PFSK-1 (cell line): Measurements from ENCODE around the gene TMEM175.

ENCODE experiments used
- FOXP2 ChIP-seq: optimal IDR thresholded peaks from 2 replicates; pipeline ENCODE3; 2011; ENCODE audit warnings: borderline replicate concordance, control low read depth, inconsistent platforms; ENCODE audit not compliant: insufficient read depth; ENCODE audit errors: extremely low read length, extremely low read depth
- POLR2AphosphoS5 ChIP-seq: IDR thresholded peaks from 2 replicates; pipeline ENCODE4 v1.6.1; 2012; ENCODE audit warnings: low read depth, mild to moderate bottlenecking, control low read depth, low read length, moderate library complexity
- REST ChIP-seq, 2 experiments: IDR thresholded peaks; 2 replicates each; pipeline versions ENCODE4 v1.6.1 to v1.8.0; 2011 to 2012; ENCODE audit warnings: low read depth in 2 of 2, low read length in 2 of 2, control low read depth in 1 of 2, inconsistent platforms in 1 of 2, mild to moderate bottlenecking in 1 of 2, moderate library complexity in 1 of 2; ENCODE audit not compliant: insufficient read depth in 1 of 2
- SIN3A ChIP-seq: IDR thresholded peaks from 2 replicates; pipeline ENCODE4 v1.6.1; 2012; ENCODE audit warnings: mild to moderate bottlenecking, low read length, moderate library complexity, borderline replicate concordance; ENCODE audit not compliant: insufficient read depth
- TAF1 ChIP-seq: IDR thresholded peaks from 2 replicates; pipeline ENCODE4 v1.6.1; 2012; ENCODE audit warnings: low read length, control low read depth, borderline replicate concordance; ENCODE audit not compliant: insufficient read depth

TMEM175 gene

GRCh38 chr4:901192-901910 is 30.9 kb upstream of the TMEM175 start:
- no peak for TF ChIP-seq POLR2AphosphoS5
- TF ChIP-seq TAF1 = no peak
- TF ChIP-seq SIN3A = no peak
- TF ChIP-seq FOXP2 = no peak
- TF ChIP-seq REST (IDR thresholded peaks at IDR 0.05; ENCODE audit: insufficient read depth in 1 of 2, low read depth in 2 of 2, low read length in 2 of 2) = no peak

GRCh38 chr4:903066-904046 is 28.9 kb upstream of the TMEM175 start:
- TF ChIP-seq FOXP2 = no peak
- no peak for TF ChIP-seq TAF1
- TF ChIP-seq REST (IDR thresholded peaks at IDR 0.05; ENCODE audit: insufficient read depth in 1 of 2, low read depth in 2 of 2, low read length in 2 of 2) = no peak
- TF ChIP-seq SIN3A = no peak
- TF ChIP-seq POLR2AphosphoS5 = no peak

- TF ChIP-seq SIN3A = no peak
- no peak for TF ChIP-seq TAF1
- no peak for TF ChIP-seq REST (IDR thresholded peaks at IDR 0.05; ENCODE audit: insufficient read depth in 1 of 2, low read depth in 2 of 2, low read length in 2 of 2)
- TF ChIP-seq FOXP2 = no peak
- TF ChIP-seq POLR2AphosphoS5 = no peak
Observed at GRCh38 chr4:905485-906338, 26.5 kb upstream of the TMEM175 start.

GRCh38 chr4:906339-907102 is 25.7 kb upstream of the TMEM175 start:
- TF ChIP-seq POLR2AphosphoS5 (no peak), TAF1 (no peak), SIN3A (no peak), REST (IDR thresholded peaks at IDR 0.05; ENCODE audit: insufficient read depth in 1 of 2, low read depth in 2 of 2, low read length in 2 of 2) (no peak), FOXP2 (no peak)
